ENCODE measurements around the gene RPL37A.
A peak's percentile ranks its signal among the peaks of the same experiment; 100 is the strongest.
"Not testable (repeated sequence)": the region's sequence is repeated elsewhere in the genome, so short reads cannot be mapped to it uniquely, and the experiment has no call there.

RPL37A gene

DNA sequence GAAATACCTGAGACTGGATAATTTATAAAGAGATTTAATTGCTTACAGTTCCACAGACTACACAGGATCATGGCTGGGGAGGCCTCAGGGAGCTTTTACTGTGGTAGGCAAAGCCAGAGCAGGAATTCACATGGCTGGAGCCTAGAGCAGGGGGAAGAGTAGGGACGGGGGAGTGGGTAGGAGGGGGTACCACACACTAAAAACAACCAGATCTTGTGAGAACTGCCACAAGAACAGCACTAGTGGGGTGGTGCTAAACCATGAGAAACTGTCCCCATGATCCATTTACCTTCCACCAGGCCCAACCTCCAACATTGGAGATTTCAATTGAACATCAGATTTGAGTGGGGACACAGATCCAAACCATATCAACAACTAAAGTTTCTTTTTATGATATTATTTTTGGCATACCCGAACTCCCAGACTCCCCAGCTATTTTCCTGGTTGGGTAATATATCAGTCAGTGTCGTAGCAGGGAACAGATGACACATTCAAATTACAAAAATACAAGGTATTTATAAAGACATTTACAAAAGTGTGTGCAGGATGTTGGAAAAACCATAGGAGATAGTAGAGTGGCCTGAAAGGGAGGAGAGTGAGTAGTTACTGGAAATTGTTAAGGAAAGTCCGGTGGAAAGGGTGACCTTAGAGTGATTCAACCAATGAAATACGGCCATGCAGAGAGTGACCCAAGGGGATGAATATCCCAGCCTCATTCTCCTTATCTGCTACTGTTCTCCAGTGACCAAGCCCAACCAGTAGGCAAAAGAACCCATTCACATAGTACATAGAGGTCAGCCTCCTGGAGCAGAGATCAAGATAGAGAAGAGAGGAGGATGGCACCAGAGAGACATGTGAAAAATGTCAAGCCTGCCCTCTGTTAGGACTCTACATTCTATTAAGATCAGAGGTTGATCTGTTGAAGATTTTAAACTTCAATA is 8.8 kb downstream of the RPL37A start:
- TF ChIP-seq POLR2AphosphoS5 (IDR thresholded peaks at IDR 0.05; ENCODE audit: low read depth, low read length): 0 out of 2 replicates have a peak, but pooled peaks have one; percentile 14
- TF ChIP-seq SPI1 (IDR thresholded peaks at IDR 0.05; ENCODE audit: low read depth, low read length): no peak
- TF ChIP-seq POLR2A (IDR thresholded peaks at IDR 0.05; ENCODE audit: low read depth, low read length): peak; percentile 11; the same call in 1 of the 2 replicates
- TF ChIP-seq POU2F2 (IDR thresholded peaks at IDR 0.05; ENCODE audit: low read depth, low read length): no peak
- no peak for FAIRE-seq

DNA sequence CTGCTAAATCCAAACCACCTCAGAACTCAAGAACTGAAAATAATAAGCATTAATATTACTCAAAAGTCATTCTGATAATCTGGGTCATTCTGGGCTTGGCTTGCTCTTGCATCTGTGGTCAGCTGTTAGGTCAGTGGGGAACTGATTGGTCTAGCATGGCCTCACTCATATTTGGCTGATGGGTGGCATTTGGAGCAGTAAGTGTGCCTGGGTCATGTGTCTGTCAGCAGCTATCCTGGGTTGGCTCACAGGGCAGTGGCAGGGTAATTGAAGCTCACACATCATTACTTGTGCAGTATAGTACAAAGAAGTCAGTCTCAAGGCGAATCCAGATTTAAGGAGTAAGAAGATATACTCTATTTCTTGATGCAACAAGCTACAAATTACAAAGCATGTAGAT is 9.6 kb downstream of the RPL37A start:
- DNase-seq (ENCODE audit: insufficient read length, low spot score) (no peak), FAIRE-seq (no peak)
- TF ChIP-seq POLR2A (IDR thresholded peaks at IDR 0.05; ENCODE audit: low read depth, low read length): 0 out of 2 replicates have a peak, but pooled peaks have one; percentile 8
- no peak for TF ChIP-seq POLR2AphosphoS5 (IDR thresholded peaks at IDR 0.05; ENCODE audit: low read depth, low read length)

More for the DNA sequence above, 8.8 kb downstream of the RPL37A start:
- no peak for DNase-seq (ENCODE audit: insufficient read length, low spot score)

DNA sequence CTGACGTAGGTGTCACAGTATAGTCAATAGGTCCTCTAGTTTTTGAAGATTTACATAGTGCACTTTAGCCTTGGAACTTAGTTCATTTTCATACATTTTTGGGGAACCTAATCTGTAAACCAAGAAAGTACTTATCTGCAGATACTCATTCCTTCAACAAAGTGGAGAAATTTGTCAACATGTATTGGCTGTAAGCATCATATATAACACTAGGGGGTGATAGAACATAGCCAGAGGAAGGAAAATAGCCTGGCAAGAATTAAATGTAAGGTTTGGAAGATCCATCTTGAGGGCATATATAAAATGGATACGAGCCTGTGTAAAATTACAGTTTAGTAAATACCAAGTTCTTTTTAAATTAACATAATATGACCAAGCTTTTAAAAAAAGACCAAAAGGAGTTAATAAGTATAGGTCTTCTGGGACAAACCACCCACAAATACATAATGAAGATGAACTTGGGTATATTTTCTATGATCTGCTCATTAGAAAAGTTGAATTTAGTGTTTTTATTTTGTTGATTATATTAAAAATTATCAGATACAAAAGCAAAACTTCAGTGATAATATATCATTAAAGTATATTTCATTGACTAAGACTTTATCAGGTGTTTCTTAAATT is 18.2 kb downstream of the RPL37A start:
- TF ChIP-seq PAX5 (IDR thresholded peaks at IDR 0.05; ENCODE audit: insufficient read depth, low read length, severe bottlenecking) (no peak), POU2F2 (IDR thresholded peaks at IDR 0.05; ENCODE audit: low read depth, low read length) (no peak), POLR2A (IDR thresholded peaks at IDR 0.05; ENCODE audit: low read depth, low read length) (no peak), POLR2AphosphoS5 (IDR thresholded peaks at IDR 0.05; ENCODE audit: low read depth, low read length) (no peak), SPI1 (IDR thresholded peaks at IDR 0.05; ENCODE audit: low read depth, low read length) (no peak), TAF1 (IDR thresholded peaks at IDR 0.05; ENCODE audit: low read depth, low read length) (no peak)
- DNase-seq (ENCODE audit: insufficient read length, low spot score) (no peak), FAIRE-seq (peak; percentile 77)

DNA sequence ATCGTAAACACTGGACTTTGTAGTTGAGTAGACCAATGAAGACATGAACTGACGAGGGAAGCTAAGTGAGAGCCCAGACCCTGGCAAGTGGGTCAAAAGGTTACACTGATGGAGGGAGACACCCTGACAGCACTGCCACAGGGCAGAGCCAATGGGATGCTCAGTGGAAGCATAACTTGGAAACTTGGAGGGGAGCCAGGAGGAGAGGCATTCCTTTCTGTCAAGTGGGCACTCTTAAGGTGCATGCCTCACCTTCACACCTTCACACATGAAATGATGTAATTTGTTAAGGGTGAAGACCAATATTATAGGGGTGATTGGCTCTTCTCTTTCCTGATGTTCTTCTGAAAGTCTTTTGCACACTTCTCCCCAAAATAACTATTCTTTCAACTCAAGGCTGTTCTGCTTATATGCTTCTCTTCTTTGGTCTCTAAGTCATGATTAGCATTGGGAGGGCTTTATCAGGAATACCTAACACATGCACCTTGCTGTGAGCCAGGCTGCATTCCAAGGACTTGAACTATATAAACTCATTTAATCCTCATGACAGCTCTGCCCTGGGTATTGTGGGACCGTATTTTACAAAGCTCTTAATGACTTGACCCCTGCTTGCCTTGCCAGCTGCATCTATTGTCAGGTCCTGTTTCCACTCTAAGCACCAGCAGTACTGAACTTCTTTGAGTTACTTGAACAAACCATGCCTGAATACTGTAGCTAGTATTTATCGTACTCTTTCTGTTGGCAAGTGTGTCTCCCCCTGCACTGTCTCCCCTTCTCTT is 19.0 kb downstream of the RPL37A start:
- FAIRE-seq (no peak), DNase-seq (ENCODE audit: insufficient read length, low spot score) (no peak)
- TF ChIP-seq POLR2AphosphoS5 (IDR thresholded peaks at IDR 0.05; ENCODE audit: low read depth, low read length) (no peak), PAX5 (IDR thresholded peaks at IDR 0.05; ENCODE audit: insufficient read depth, low read length, severe bottlenecking) (no peak), POLR2A (IDR thresholded peaks at IDR 0.05; ENCODE audit: low read depth, low read length) (no peak), SPI1 (IDR thresholded peaks at IDR 0.05; ENCODE audit: low read depth, low read length) (no peak), TAF1 (IDR thresholded peaks at IDR 0.05; ENCODE audit: low read depth, low read length) (no peak), POU2F2 (IDR thresholded peaks at IDR 0.05; ENCODE audit: low read depth, low read length) (no peak)

DNA sequence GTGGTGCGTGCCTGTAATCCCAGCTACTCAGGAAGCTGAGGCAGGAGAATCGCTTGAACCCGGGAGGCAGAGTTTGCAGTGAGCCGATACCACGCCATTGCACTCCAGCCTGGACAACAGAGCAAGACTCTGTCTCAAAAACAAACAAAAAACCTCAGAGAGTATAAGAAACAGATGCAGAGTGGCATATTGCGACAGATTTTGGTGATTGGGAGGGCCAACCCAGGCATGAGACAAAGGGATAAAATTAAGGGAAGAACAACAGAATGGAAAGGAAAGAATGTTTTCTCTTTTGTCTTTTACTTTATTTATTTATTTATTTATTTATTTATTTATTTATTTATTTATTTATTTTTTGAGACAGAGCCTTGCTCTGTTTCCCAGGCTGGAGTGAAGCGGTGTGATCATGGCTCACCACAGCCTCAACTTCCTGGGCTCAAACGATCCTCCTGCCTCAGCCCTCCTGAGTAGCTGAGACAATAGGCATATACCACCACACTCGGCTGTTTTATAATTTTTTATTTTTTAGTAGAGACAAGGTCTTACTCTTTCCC is 20.0 kb downstream of the RPL37A start:
- DNase-seq (ENCODE audit: insufficient read length, low spot score); FAIRE-seq: not testable (repeated sequence)

DNA sequence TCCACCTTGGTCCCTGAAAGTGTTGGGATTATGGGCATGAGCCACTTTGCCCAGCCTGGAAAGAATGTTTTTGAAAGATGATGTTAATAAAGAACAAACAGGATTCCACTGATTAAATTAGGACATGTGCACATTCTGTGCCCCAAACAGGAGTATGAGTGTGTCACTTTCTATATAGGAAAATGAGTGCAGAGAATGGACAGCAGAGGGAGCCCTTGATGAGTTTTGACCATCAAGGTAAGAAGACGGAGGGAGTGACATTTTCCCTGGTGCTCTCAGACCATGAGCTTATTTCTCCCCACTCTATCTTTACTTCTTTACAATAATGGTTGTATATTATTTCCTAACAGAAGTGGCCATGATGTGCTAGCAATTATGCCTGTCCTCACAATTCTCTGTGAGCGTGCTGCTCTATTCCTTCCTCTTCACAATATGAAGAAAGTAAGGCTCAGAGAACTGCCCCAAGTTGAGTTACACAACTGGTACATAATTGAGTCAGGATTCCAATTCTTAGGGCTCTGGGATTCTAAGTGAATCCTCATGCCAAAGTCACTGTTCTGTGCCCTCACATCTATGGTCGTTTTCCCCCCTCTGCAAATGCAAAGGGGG is 20.6 kb downstream of the RPL37A start:
- FAIRE-seq (peak; percentile 90), DNase-seq (ENCODE audit: insufficient read length, low spot score) (peak; percentile 27)
- no peak for TF ChIP-seq PAX5 (IDR thresholded peaks at IDR 0.05; ENCODE audit: insufficient read depth, low read length, severe bottlenecking)
- no peak for TF ChIP-seq TAF1 (IDR thresholded peaks at IDR 0.05; ENCODE audit: low read depth, low read length)
- no peak for TF ChIP-seq SPI1 (IDR thresholded peaks at IDR 0.05; ENCODE audit: low read depth, low read length)
- TF ChIP-seq POU2F2 (IDR thresholded peaks at IDR 0.05; ENCODE audit: low read depth, low read length): no peak
- no peak for TF ChIP-seq POLR2AphosphoS5 (IDR thresholded peaks at IDR 0.05; ENCODE audit: low read depth, low read length)
- TF ChIP-seq POLR2A (IDR thresholded peaks at IDR 0.05; ENCODE audit: low read depth, low read length): no peak

DNA sequence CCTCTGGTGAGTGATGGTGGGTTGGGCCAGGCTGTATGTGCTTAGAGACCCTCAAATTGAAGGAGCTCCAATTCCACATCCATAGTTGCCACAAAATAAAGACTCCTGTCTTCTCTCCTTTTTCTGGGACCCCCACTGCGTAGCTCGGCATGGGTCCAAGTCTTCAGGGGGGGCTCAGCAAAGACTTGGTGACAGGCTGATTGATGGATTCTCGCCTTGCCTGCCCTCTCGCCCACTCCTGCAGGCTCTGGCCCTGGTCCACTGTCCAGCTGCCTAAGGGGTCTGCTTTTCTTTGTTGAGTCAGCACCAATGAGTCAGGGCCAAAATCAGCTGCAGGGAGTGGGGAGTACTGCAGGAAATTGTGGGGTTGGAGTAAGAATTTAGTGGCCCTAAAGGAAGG is 21.5 kb downstream of the RPL37A start:
- no peak for FAIRE-seq
- TF ChIP-seq POLR2A (IDR thresholded peaks at IDR 0.05; ENCODE audit: low read depth, low read length) (no peak), POLR2AphosphoS5 (IDR thresholded peaks at IDR 0.05; ENCODE audit: low read depth, low read length) (no peak)

DNA sequence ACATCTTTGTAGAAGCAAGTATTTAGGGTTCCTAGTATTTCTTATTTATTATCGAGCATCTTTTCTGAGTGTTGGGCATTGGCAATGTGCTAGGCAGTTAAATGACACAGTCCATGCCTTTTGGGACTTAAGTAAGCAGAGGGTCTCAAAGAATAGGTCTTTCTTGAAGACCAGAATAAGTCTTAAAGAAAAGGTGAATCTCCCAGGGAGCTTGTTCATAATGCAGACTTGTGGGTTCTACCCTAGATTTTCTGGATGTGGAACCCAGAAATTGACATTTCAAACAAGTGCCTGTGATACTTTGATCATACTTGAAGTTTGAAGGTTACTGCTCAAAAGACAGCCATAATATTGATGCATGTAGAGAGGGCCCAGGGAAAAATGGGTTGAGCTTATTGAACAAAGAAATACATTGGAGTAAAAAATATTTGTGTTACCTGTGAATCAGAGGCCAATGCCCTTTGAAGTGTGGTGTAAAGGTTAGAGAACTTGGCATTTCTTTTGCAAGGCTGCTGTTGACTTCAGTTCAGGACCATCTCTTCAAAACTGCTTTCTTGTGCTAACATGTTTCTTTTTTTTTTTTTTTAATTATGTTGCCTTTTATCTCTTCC is 24.4 kb downstream of the RPL37A start:
- FAIRE-seq (no peak), DNase-seq (ENCODE audit: insufficient read length, low spot score) (no peak)
- TF ChIP-seq POLR2A (IDR thresholded peaks at IDR 0.05; ENCODE audit: low read depth, low read length) (no peak), POU2F2 (IDR thresholded peaks at IDR 0.05; ENCODE audit: low read depth, low read length) (no peak), PAX5 (IDR thresholded peaks at IDR 0.05; ENCODE audit: insufficient read depth, low read length, severe bottlenecking) (no peak), TAF1 (IDR thresholded peaks at IDR 0.05; ENCODE audit: low read depth, low read length) (no peak), POLR2AphosphoS5 (IDR thresholded peaks at IDR 0.05; ENCODE audit: low read depth, low read length) (no peak), SPI1 (IDR thresholded peaks at IDR 0.05; ENCODE audit: low read depth, low read length) (no peak)

More for the DNA sequence above, 21.5 kb downstream of the RPL37A start:
- no peak for DNase-seq (ENCODE audit: insufficient read length, low spot score)

DNA sequence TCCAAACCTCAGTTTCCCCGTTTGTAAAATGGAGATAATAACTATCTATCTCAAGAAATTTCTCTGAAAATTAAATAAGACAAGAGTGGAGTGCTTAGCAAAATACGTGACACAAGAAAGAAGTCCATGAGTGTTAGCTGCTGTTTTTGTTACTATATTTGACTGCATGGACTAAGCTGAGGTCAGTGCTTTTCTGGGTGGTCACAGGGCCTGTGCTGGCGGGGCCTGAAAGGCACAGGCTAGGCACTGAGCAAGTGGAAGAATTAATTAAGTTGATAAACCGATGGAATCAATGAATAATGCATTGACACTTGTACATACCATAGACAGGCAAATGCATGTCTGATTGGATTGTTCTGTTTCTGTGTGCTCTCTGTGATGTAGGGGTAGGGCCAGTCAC is 27.3 kb downstream of the RPL37A start:
- no peak for TF ChIP-seq PAX5 (IDR thresholded peaks at IDR 0.05; ENCODE audit: insufficient read depth, low read length, severe bottlenecking)
- FAIRE-seq: no peak
- no peak for DNase-seq (ENCODE audit: insufficient read length, low spot score)
